NB4 (cell line): ENCODE results near the gene KRTAP10-5.
"Not testable (repeated sequence)": the region's sequence is repeated elsewhere in the genome, so short reads cannot be mapped to it uniquely, and the experiment has no call there.

Source experiments
- DNase-seq: peaks from one replicate; pipeline ENCODE4 v3.0.0; 2010; ENCODE audit warnings: low read depth
- H3K4me3 ChIP-seq: one replicate; pipeline ENCODE4 v1.5.1; 2011; ENCODE audit warnings: mild to moderate bottlenecking, low read depth, low read length, moderate library complexity
- MYC ChIP-seq: IDR thresholded peaks from 2 replicates; pipeline ENCODE4 v1.6.1; 2011; ENCODE audit warnings: low read depth, low read length
- POLR2A ChIP-seq: IDR thresholded peaks from 2 replicates; pipeline ENCODE4 v1.6.1; 2011; ENCODE audit warnings: mild to moderate bottlenecking; ENCODE audit not compliant: insufficient read length; ENCODE audit errors: extremely low read depth
- TF ChIP-seq, protein P1 (sequence below): IDR thresholded peaks from one replicate; pipeline ENCODE4 v1.5.1; 2012; ENCODE audit warnings: low read depth, low read length
- TF ChIP-seq, protein P2 (sequence below): IDR thresholded peaks from 2 replicates; pipeline ENCODE4 v1.6.1; 2011; ENCODE audit warnings: low read depth, low read length

Gene KRTAP10-5, protein sequence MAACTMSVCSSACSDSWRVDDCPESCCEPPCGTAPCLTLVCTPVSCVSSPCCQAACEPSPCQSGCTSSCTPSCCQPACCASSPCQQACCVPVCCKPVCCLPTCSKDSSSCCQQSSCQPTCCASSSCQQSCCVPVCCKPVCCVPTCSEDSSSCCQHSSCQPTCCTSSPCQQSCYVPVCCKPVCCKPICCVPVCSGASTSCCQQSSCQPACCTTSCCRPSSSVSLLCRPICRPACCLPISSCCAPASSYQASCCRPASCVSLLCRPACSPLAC

DNA sequence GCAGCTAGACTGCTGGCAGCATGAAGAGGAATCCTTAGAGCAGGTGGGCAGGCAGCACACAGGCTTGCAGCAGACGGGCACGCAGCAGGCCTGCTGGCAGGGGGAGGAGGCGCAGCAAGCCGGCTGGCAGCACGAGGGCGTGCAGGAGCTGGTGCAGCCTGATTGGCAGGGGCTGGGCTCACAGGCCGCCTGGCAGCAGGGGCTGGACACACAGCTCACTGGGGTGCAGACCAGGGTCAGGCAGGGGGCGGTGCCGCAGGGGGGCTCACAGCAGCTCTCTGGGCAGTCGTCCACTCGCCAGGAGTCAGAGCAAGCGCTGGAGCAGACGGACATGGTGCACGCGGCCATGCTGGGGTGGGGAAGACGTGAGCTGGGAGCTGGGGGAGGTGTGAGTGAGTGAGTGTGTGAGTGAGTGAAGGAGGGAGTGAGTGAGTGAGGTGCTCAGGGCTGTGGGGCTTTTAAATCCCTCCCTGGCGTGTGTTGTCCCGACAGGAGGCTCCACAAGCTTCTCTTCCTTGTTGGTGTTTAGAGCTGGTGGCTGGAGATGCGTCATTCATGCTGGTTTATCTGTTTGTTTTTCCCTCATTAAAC, at the start of gene KRTAP10-5:
TSS of gene KRTAP10-5 (minus strand) at position 374 of the 591 bp plus-strand sequence. CDS start at position 348, 26 bp downstream.
- H3K4me3 ChIP-seq, DNase-seq: not testable (repeated sequence)

DNA sequence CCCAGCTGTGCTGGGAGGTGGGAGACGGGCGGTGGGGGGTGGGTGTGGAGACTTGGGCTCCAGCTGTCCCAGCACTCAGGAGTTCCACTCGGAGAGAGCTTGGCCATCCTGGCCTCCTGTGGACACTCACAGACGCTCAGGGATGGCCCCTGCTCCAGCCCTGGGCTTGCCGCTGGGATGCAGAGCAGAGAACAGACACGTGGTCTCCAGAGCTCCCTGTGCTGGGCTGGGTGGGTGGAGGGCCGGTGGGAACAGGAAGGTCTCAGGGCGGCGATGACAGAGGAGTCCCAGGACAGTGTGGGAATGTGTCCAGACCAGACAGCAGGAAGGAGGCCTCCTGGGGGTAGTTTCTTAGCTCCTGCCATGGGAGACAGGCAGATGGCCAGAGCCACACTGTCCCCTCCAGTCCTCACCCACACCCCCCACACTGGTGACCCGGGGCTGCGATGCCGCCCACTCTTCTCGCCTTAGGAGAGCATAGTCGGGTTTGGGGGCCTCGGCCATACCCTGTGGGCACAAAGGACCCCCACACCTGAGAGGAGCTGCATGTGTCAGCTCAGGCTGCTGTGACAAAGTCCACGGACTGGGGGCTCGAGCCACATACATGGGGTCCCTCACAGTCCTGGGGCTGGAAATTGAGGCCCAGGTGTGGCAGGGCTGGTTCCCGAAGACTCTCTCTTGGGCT, 48.4 kb upstream of the KRTAP10-5 start:
- TF ChIP-seq POLR2A (no peak), MYC (no peak)
- TF ChIP-seq, protein P1, sequence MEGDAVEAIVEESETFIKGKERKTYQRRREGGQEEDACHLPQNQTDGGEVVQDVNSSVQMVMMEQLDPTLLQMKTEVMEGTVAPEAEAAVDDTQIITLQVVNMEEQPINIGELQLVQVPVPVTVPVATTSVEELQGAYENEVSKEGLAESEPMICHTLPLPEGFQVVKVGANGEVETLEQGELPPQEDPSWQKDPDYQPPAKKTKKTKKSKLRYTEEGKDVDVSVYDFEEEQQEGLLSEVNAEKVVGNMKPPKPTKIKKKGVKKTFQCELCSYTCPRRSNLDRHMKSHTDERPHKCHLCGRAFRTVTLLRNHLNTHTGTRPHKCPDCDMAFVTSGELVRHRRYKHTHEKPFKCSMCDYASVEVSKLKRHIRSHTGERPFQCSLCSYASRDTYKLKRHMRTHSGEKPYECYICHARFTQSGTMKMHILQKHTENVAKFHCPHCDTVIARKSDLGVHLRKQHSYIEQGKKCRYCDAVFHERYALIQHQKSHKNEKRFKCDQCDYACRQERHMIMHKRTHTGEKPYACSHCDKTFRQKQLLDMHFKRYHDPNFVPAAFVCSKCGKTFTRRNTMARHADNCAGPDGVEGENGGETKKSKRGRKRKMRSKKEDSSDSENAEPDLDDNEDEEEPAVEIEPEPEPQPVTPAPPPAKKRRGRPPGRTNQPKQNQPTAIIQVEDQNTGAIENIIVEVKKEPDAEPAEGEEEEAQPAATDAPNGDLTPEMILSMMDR, result no peak
- TF ChIP-seq, protein P2, sequence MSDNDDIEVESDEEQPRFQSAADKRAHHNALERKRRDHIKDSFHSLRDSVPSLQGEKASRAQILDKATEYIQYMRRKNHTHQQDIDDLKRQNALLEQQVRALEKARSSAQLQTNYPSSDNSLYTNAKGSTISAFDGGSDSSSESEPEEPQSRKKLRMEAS, result no peak

DNA sequence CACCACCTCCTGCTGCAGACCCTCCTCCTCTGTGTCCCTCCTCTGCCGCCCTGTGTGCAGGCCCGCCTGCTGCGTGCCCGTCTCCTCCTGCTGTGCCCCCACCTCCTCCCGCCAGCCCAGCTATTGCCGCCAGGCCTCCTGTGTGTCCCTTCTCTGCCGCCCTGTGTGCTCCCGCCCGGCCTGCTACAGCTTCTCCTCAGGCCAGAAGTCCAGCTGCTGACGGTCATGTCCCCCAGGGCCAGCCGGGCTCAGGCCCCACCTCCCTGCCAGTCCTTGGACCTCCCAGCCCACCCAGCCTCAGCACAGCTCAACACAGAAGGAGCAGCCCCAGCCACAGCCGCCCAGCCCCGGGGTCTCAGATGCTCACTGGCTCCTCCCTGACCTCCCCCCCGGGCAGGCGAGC, 47.4 kb upstream of the KRTAP10-5 start:
- DNase-seq, result not testable (repeated sequence)

More for the DNA sequence above, 48.4 kb upstream of the KRTAP10-5 start:
- DNase-seq, result no peak
- H3K4me3 ChIP-seq, result no peak overlapping the region

DNA sequence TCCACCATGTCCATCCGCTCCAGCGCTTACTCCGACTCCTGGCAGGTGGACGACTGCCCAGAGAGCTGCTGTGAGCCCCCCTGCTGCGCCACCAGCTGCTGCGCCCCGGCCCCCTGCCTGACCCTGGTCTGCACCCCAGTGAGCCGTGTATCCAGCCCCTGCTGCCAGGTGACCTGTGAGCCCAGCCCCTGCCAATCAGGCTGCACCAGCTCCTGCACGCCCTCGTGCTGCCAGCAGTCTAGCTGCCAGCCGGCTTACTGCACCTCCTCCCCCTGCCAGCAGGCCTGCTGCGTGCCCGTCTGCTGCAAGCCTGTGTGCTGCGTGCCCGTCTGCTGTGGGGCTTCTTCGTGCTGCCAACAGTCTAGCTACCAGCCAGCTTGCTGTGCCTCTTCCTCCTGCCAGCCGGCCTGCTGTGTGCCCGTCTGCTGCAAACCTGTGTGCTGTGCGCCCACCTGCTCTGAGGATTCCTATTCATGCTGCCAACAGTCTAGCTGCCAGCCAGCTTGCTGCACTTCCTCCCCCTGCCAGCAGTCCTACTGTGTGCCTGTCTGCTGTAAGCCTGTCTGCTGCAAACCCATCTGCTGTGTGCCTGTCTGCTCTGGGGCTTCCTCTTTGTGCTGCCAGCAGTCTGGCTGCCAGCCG, 46.9 kb upstream of the KRTAP10-5 start:
- not testable (repeated sequence) for H3K4me3 ChIP-seq, DNase-seq

More for the DNA sequence above, 47.4 kb upstream of the KRTAP10-5 start:
- not testable (repeated sequence) for H3K4me3 ChIP-seq

DNA sequence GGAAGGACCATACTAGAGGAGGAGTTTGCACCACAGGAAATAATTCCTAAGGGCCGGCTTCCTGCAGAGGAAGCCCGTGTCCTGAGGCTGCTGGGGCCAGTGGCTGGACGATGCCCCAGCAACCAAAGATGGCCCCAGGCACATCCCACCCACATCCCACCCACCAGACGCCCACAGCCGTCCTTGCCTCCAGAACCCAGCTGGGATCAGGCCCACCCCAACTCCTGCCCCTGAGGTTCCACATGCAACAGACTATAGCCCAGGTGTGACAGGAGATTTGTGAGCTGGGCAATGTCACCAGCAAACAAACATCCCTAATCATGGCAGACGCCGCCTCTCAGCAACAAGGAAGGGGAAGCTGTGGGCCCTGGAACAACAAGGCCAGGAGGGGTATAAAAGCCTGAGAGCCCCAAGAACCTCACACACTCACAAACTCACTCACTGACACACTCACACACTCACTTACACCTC, 46.3 kb upstream of the KRTAP10-5 start, which contains the start of gene KRTAP10-9:
TSS of gene KRTAP10-9 (plus strand) at position 421 of the 471 bp plus-strand sequence. CDS start 79 bp downstream, outside the sequence.
- DNase-seq, result no peak
- no peak within 1 kb of the TSS for H3K4me3 ChIP-seq
- TF ChIP-seq MYC (no peak), POLR2A (no peak)
- TF ChIP-seq, protein P2, result no peak
- TF ChIP-seq, protein P1, result no peak

DNA sequence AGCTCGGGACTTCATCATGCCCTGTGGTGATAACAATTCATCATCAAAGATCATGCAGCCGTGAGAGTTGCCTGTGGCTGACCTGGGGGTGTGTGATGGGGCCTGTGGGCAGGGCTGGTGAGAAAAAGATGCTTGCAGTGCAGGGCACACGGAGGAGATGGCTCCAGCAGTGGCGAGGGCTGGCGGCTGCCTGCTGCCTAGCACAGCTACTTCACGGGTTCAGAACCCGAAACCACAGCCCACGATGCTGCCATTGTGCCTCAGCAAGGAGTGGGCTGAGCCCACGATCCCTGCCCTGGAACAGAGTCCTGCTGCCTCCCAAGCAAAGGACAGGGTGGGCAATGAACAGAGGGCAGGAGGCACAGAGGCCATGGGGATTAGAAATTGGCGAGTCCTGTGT, 45.9 kb upstream of the KRTAP10-5 start:
- H3K4me3 ChIP-seq, result no peak overlapping the region

DNA sequence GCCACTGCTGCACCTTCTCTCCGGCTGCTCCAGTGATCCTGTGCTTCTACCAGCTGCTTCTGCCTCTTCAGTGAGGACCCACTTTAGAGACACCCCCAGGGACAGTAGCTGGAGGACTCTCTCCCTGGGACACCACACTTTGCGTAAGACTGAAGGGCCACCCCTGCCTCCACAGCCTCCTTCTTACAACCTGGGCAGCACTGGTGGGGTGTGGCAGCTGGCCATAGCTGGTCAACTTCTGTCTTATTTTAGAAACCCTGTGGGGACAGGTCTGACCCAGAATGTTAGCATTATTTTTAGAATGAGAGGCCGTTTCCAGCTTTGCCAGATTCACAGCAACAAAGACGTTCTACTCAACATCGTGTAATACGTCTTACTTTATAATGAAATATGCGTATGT, 45.4 kb upstream of the KRTAP10-5 start:
- no peak overlapping the region for H3K4me3 ChIP-seq
- no peak for TF ChIP-seq POLR2A
- TF ChIP-seq, protein P2, result no peak
- TF ChIP-seq, protein P1, result no peak
- TF ChIP-seq MYC, result no peak
- no peak for DNase-seq

More for the DNA sequence above, 45.9 kb upstream of the KRTAP10-5 start:
- no peak for DNase-seq
- TF ChIP-seq, protein P1, result no peak
- TF ChIP-seq POLR2A, result no peak
